Measurements from ENCODE around the gene GAPDH.

DNA sequence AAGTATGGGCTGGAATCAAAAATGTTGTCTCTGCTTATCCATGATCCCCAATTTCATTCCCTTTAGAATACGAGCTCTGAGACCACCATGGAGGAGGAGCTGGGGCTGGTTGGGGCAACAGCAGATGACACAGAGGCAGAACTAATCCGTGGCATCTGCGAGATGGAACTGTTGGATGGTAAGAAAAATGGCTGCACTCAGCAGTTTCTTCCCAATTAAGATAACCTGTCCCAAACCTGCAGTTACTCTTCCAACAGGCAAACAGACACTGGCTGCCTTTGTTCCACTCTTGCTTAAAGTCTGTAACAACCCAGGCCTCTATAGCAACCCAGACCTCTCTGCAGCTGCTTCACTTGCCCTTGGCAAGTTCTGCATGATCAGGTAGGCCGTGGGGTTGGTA is 6.6 kb upstream of the GAPDH start:
- TF ChIP-seq EZH2 (IDR thresholded peaks at IDR 0.05; ENCODE audit: insufficient read depth, poor library complexity, severe bottlenecking) = no peak
- TF ChIP-seq EZH2phosphoT487 (IDR thresholded peaks at IDR 0.05; ENCODE audit: insufficient read depth, low read depth) = no peak
